Measurements from ENCODE around the gene HEMK1.

The HEMK1 gene

GRCh38 chr3:50645378-50645777 is 76.1 kb downstream of the HEMK1 start:
- no peaks in the 10 kb centered on the region for H4K20me1 ChIP-seq (ENCODE audit: control insufficient read depth, insufficient read depth, low read depth, low read length)
- H3K79me2 ChIP-seq (ENCODE audit: control insufficient read depth, low read length), result no peaks in the 10 kb centered on the region
- H3K27ac ChIP-seq (ENCODE audit: low read depth, low read length), result no peak overlapping the region
- TF ChIP-seq, protein P1, sequence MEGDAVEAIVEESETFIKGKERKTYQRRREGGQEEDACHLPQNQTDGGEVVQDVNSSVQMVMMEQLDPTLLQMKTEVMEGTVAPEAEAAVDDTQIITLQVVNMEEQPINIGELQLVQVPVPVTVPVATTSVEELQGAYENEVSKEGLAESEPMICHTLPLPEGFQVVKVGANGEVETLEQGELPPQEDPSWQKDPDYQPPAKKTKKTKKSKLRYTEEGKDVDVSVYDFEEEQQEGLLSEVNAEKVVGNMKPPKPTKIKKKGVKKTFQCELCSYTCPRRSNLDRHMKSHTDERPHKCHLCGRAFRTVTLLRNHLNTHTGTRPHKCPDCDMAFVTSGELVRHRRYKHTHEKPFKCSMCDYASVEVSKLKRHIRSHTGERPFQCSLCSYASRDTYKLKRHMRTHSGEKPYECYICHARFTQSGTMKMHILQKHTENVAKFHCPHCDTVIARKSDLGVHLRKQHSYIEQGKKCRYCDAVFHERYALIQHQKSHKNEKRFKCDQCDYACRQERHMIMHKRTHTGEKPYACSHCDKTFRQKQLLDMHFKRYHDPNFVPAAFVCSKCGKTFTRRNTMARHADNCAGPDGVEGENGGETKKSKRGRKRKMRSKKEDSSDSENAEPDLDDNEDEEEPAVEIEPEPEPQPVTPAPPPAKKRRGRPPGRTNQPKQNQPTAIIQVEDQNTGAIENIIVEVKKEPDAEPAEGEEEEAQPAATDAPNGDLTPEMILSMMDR (IDR thresholded peaks at IDR 0.05; ENCODE audit: low read depth, low read length, poor library complexity, severe bottlenecking), result no peak
- TF ChIP-seq EZH2phosphoT487 (IDR thresholded peaks at IDR 0.05; ENCODE audit: borderline replicate concordance, low read length), result no peak
- H3K9me2 ChIP-seq (replicated peaks; ENCODE audit: control insufficient read depth, low read length), result no peaks in the 10 kb centered on the region
- H3K36me3 ChIP-seq (ENCODE audit: control insufficient read depth, low read length), result no peaks in the 10 kb centered on the region
- no peaks in the 10 kb centered on the region for H3K4me1 ChIP-seq (ENCODE audit: control insufficient read depth, low read length)
- no peaks in the 10 kb centered on the region for H3F3A ChIP-seq (ENCODE audit: control insufficient read depth, insufficient read depth)
- H3K4me2 ChIP-seq (ENCODE audit: low read length), result no peak overlapping the region
- no peaks in the 10 kb centered on the region for H3K9me3 ChIP-seq (ENCODE audit: control insufficient read depth, insufficient read depth, low read length)
- no peak overlapping the region for H3K4me3 ChIP-seq (ENCODE audit: low read length)
- H3K27me3 ChIP-seq (ENCODE audit: control insufficient read depth, low read length), result no peaks in the 10 kb centered on the region

Data from DOHH2 (cell line).